IMR-90 (cell line): ENCODE measurements around the gene CCER1. TPM values are rescaled to one million over a fixed set of nuclear protein-coding genes. Genes with fewer than 3 reads are reported as not detected.

ENCODE experiments used
- ATAC-seq: fragments of 200-7000 bp; cut with Tn5 transposase; 2 replicates; pipeline ENCODE4 v1.9.1; 2020; ENCODE audit warnings: low read depth, mild to moderate bottlenecking, moderate library complexity
- BruUV-seq: library from RNA; stranded (reverse); fragments of 400-500 nt; replicated peaks from 2 replicates; lab custom pipeline; 2021; lab: Mats Ljungman, UMichigan
- CTCF ChIA-PET: fragments of 300-600 bp; formaldehyde crosslinking; extraction: SDS; loops from one replicate; lab custom pipeline; 2021; ENCODE audit warnings: antibody characterized with exemption; lab: Yijun Ruan, JAX
- POLR2A ChIA-PET: fragments of 300-600 bp; sonication (Branson Sonifier 250); formaldehyde crosslinking; loops from one replicate; lab custom pipeline; 2022; ENCODE audit warnings: antibody characterized with exemption; ENCODE audit not compliant: unreplicated experiment; lab: Charles Lee
- DNase-seq: peaks from one replicate; pipeline ENCODE4 v3.0.0; 2013
- H2AFZ ChIP-seq: replicated peaks from 2 replicates; pipeline ENCODE3; 2013; ENCODE audit warnings: low read length, mild to moderate bottlenecking; ENCODE audit not compliant: poor library complexity
- H2AK5ac ChIP-seq: 2 replicates; pipeline ENCODE4 v1.6.1; 2013; ENCODE audit warnings: low read depth, low read length, inconsistent platforms
- H2AK9ac ChIP-seq: replicated peaks from 2 replicates; pipeline ENCODE3; 2013; ENCODE audit warnings: mild to moderate bottlenecking, low read depth, low read length, moderate library complexity; ENCODE audit not compliant: poor library complexity
- H2BK120ac ChIP-seq: 2 replicates; pipeline ENCODE4 v1.6.1; 2013; ENCODE audit warnings: low read depth, low read length, inconsistent platforms
- H2BK15ac ChIP-seq: 3 replicates; pipeline ENCODE4 v1.6.1; 2013; ENCODE audit warnings: low read depth, low read length, inconsistent platforms
- H2BK20ac ChIP-seq: 2 replicates; pipeline ENCODE4 v1.6.1; 2013; ENCODE audit warnings: low read depth, mild to moderate bottlenecking, inconsistent platforms, low read length, moderate library complexity
- H2BK5ac ChIP-seq: 2 replicates; pipeline ENCODE4 v1.6.1; 2013; ENCODE audit warnings: mild to moderate bottlenecking, low read depth, low read length, inconsistent platforms; ENCODE audit not compliant: poor library complexity, severe bottlenecking
- H3K14ac ChIP-seq: replicated peaks from 2 replicates; pipeline ENCODE4 v1.6.1; 2013; ENCODE audit warnings: low read depth, low read length, inconsistent platforms
- H3K18ac ChIP-seq: 2 replicates; pipeline ENCODE4 v1.6.1; 2013; ENCODE audit warnings: low read depth, low read length, control low read depth
- H3K23ac ChIP-seq: 2 replicates; pipeline ENCODE4 v1.6.1; 2013; ENCODE audit warnings: low read depth, low read length, inconsistent platforms
- H3K27ac ChIP-seq: 2 replicates; pipeline ENCODE4 v1.5.1; 2013; ENCODE audit warnings: mild to moderate bottlenecking, control low read depth, low read length; ENCODE audit not compliant: insufficient read depth
- H3K27me3 ChIP-seq: 2 replicates; pipeline ENCODE4 v1.6.1; 2013; ENCODE audit warnings: low read length; ENCODE audit not compliant: control insufficient read depth, insufficient read depth
- H3K36me3 ChIP-seq: 2 replicates; pipeline ENCODE4 v1.6.1; 2013; ENCODE audit warnings: low read length, mixed read lengths; ENCODE audit not compliant: control insufficient read depth, insufficient read depth
- H3K4ac ChIP-seq: 2 replicates; pipeline ENCODE4 v1.6.1; 2013; ENCODE audit warnings: low read depth, low read length, inconsistent platforms
- H3K4me1 ChIP-seq: 2 replicates; pipeline ENCODE4 v1.6.1; 2013; ENCODE audit warnings: low read length, mixed read lengths; ENCODE audit not compliant: control insufficient read depth, insufficient read depth
- H3K4me2 ChIP-seq: 2 replicates; pipeline ENCODE4 v1.6.1; 2013; ENCODE audit warnings: low read depth, mild to moderate bottlenecking, control low read depth, low read length, moderate library complexity
- H3K4me3 ChIP-seq: 2 replicates; pipeline ENCODE4 v1.5.1; 2013; ENCODE audit warnings: low read depth, mild to moderate bottlenecking, control low read depth, low read length, moderate library complexity; ENCODE audit not compliant: insufficient read depth
- H3K56ac ChIP-seq: 2 replicates; pipeline ENCODE4 v1.6.1; 2013; ENCODE audit warnings: low read length, inconsistent platforms; ENCODE audit not compliant: insufficient read depth; ENCODE audit errors: extremely low read depth
- H3K79me1 ChIP-seq, 2 experiments: 2 replicates each; pipeline ENCODE4 v1.6.1; 2013; ENCODE audit warnings: low read length in 2 of 2, inconsistent platforms in 1 of 2, low read depth in 1 of 2
- H3K9ac ChIP-seq: 2 replicates; pipeline ENCODE4 v1.6.1; 2013; ENCODE audit warnings: low read depth, low read length, control low read depth
- H3K9me1 ChIP-seq: 2 replicates; pipeline ENCODE4 v1.6.1; 2013; ENCODE audit warnings: low read length, inconsistent platforms; ENCODE audit not compliant: insufficient read depth
- H3K9me3 ChIP-seq: 2 replicates; pipeline ENCODE4 v1.6.1; 2013; ENCODE audit warnings: low read length; ENCODE audit not compliant: control insufficient read depth, insufficient read depth
- H4K20me1 ChIP-seq: 2 replicates; pipeline ENCODE4 v1.6.1; 2013; ENCODE audit warnings: low read length, inconsistent platforms; ENCODE audit not compliant: insufficient read depth
- H4K5ac ChIP-seq: 2 replicates; pipeline ENCODE4 v1.6.1; 2013; ENCODE audit warnings: mild to moderate bottlenecking, low read depth, low read length, control low read depth
- H4K8ac ChIP-seq, 2 experiments: 2 replicates each; pipeline ENCODE4 v1.6.1; 2013; ENCODE audit warnings: low read depth in 2 of 2, low read length in 2 of 2, control low read depth in 1 of 2, inconsistent platforms in 1 of 2
- H4K91ac ChIP-seq: 2 replicates; pipeline ENCODE4 v1.6.1; 2013; ENCODE audit warnings: low read depth, low read length, inconsistent platforms; ENCODE audit not compliant: insufficient read depth
- BHLHE40 ChIP-seq: fragments of 150-350 bp; IDR thresholded peaks from 2 replicates; pipeline ENCODE4 v1.6.1; 2016; ENCODE audit warnings: mild to moderate bottlenecking, low read depth, low read length
- CEBPB ChIP-seq: IDR thresholded peaks from 2 replicates; pipeline ENCODE4 v1.6.1; 2012; ENCODE audit warnings: low read depth, low read length, improper control_type of control experiment
- CHD1 ChIP-seq: IDR thresholded peaks from 2 replicates; pipeline ENCODE4 v1.6.1; 2012; ENCODE audit warnings: low read depth, low read length, improper control_type of control experiment
- FOS ChIP-seq: fragments of 150-350 bp; IDR thresholded peaks from 2 replicates; pipeline ENCODE4 v1.6.1; 2016; ENCODE audit warnings: low read depth, low read length
- MAFK ChIP-seq: IDR thresholded peaks from 2 replicates; pipeline ENCODE4 v1.6.1; 2012; ENCODE audit warnings: low read depth, low read length, improper control_type of control experiment
- MAZ ChIP-seq: IDR thresholded peaks from 2 replicates; pipeline ENCODE4 v1.6.1; 2012; ENCODE audit warnings: low read depth, mild to moderate bottlenecking, low read length, improper control_type of control experiment, moderate library complexity, borderline replicate concordance
- MXI1 ChIP-seq: IDR thresholded peaks from 2 replicates; pipeline ENCODE4 v1.6.1; 2012; ENCODE audit warnings: low read depth, mild to moderate bottlenecking, low read length, moderate library complexity, borderline replicate concordance
- NFE2L2 ChIP-seq: fragments of 150-350 bp; IDR thresholded peaks from 2 replicates; pipeline ENCODE4 v1.6.1; 2016; ENCODE audit warnings: low read depth, mild to moderate bottlenecking, low read length
- POLR2A ChIP-seq: IDR thresholded peaks from 2 replicates; pipeline ENCODE4 v1.6.1; 2012; ENCODE audit warnings: mild to moderate bottlenecking, low read depth, low read length
- RAD21 ChIP-seq: IDR thresholded peaks from 2 replicates; pipeline ENCODE4 v1.6.1; 2012; ENCODE audit warnings: low read length, improper control_type of control experiment
- RCOR1 ChIP-seq: IDR thresholded peaks from 2 replicates; pipeline ENCODE4 v1.6.1; 2012; ENCODE audit warnings: mild to moderate bottlenecking, low read length, improper control_type of control experiment; ENCODE audit not compliant: insufficient replicate concordance
- RFX5 ChIP-seq: IDR thresholded peaks from 2 replicates; pipeline ENCODE4 v1.8.0; 2012; ENCODE audit warnings: low read depth, mild to moderate bottlenecking, low read length, moderate library complexity
- SMC3 ChIP-seq: fragments of 150-350 bp; IDR thresholded peaks from 2 replicates; pipeline ENCODE4 v1.6.1; 2016; ENCODE audit warnings: low read depth, mild to moderate bottlenecking, antibody characterized with exemption, low read length, moderate library complexity
- USF2 ChIP-seq: fragments of 150-350 bp; IDR thresholded peaks from 2 replicates; pipeline ENCODE4 v1.6.1; 2017; ENCODE audit warnings: mild to moderate bottlenecking, antibody characterized with exemption, low read length, low read depth
- WGBS, 2 experiments: methylation state at CpG; one replicate each; pipeline versions ENCODE4 v1.1.5 to v1.1.7; 2013; ENCODE audit warnings: missing lambda C conversion rate in 2 of 2; ENCODE audit not compliant: insufficient read length in 1 of 2; ENCODE audit errors: extremely low coverage in 2 of 2; 5-methylcytosine and 5-hydroxymethylcytosine counted together
- dilution Hi-C: fragments of 300-500 bp; cut with HindIII; formaldehyde crosslinking; loops from one replicate; pipeline ENCODE4 v1.14.3; 2018; ENCODE audit warnings: low sequenced_read_pairs; ENCODE audit not compliant: unreplicated experiment
- in situ Hi-C: fragments of 300-500 bp; cut with MboI; formaldehyde crosslinking; loops from 3 replicates; pipeline ENCODE4 v1.14.3; 2019; ENCODE audit warnings: low sequenced_read_pairs, inconsistent platforms, mixed read lengths
- intact Hi-C: fragments of 100-400 bp; cut with micrococcal nuclease; formaldehyde crosslinking; loops from 2 replicates; pipeline ENCODE4 v1.10.0; 2022
- polyA plus RNA-seq, 3 experiments: library from polyadenylated mRNA; depleted of rRNA; stranded (reverse); fragments of >200 nt; gene quantifications; 2 replicates each; pipeline ENCODE4 v1.2.3, GENCODE V29; 2012; ENCODE audit warnings: low replicate concordance in 1 of 3
- total RNA-seq: library from RNA; depleted of rRNA; stranded (reverse); fragments of >200 nt; gene quantifications from 2 replicates; pipeline ENCODE4 v1.2.3, GENCODE V29; 2012
- TF ChIP-seq, protein P1 (sequence below): conservative IDR thresholded peaks from 2 replicates; pipeline ENCODE4 v1.5.1; 2012; ENCODE audit warnings: mild to moderate bottlenecking, low read depth, low read length, improper control_type of control experiment
- TF ChIP-seq, protein P2 (sequence below): fragments of 150-350 bp; IDR thresholded peaks from 2 replicates; pipeline ENCODE4 v1.6.1; 2016; ENCODE audit warnings: low read depth, mild to moderate bottlenecking, low read length, moderate library complexity, borderline replicate concordance

The CCER1 gene
- total and polyA plus RNA-seq, 2 of the 4 experiments (the other 2 are of a cell fraction): not detected

DNA sequence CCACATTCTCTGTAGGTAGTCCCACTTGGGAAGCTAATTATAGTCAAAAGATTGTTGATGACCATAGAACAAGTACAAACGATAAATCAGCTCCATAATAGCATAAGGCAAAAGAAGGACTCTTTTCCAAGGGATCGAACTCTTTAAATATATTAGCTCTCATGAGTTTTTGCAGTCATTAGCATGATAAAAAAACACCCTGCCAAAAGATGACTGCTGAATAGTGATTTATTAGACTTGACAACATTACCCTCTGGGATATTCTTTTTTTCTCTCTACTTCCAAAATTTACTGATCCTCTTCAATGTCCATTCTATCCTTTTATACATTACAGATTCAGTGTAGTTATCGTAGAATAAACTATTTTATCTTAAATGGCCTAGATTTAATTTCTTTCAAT is 35.6 kb upstream of the CCER1 start:
- Histone ChIP-seq H2BK15ac (no peak overlapping the region), H2AK5ac (no peak overlapping the region), H3K9ac (no peak overlapping the region), H4K20me1 (no peaks in the 10 kb centered on the region), H3K4me2 (no peak overlapping the region), H3K4me1 (no peaks in the 10 kb centered on the region; the same call in 1 of the 2 replicates), H2BK5ac (no peak overlapping the region), H4K5ac (no peak overlapping the region), H3K23ac (no peak overlapping the region), H3K79me1 (no peaks in the 10 kb centered on the region), H2AK9ac (no peak overlapping the region), H3K36me3 (no peaks in the 10 kb centered on the region), H3K4ac (no peak overlapping the region), H3K4me3 (no peak overlapping the region), H4K91ac (no peak overlapping the region), H2AFZ (no peak overlapping the region), H3K9me3 (0 out of 2 replicates have a peak, but pooled peaks cover 2% of the 10 kb centered on the region), H4K8ac (no peak overlapping the region), H3K9me1 (no peaks in the 10 kb centered on the region), H3K56ac (no peak overlapping the region), H3K27ac (no peak overlapping the region), H2BK20ac (no peak overlapping the region), H3K27me3 (no peaks in the 10 kb centered on the region), H3K18ac (no peak overlapping the region), H2BK120ac (no peak overlapping the region), H3K14ac (no peak overlapping the region)
- no peak for TF ChIP-seq MAFK
- TF ChIP-seq RFX5: no peak
- TF ChIP-seq USF2: no peak
- no peak for TF ChIP-seq FOS
- TF ChIP-seq, protein P1, sequence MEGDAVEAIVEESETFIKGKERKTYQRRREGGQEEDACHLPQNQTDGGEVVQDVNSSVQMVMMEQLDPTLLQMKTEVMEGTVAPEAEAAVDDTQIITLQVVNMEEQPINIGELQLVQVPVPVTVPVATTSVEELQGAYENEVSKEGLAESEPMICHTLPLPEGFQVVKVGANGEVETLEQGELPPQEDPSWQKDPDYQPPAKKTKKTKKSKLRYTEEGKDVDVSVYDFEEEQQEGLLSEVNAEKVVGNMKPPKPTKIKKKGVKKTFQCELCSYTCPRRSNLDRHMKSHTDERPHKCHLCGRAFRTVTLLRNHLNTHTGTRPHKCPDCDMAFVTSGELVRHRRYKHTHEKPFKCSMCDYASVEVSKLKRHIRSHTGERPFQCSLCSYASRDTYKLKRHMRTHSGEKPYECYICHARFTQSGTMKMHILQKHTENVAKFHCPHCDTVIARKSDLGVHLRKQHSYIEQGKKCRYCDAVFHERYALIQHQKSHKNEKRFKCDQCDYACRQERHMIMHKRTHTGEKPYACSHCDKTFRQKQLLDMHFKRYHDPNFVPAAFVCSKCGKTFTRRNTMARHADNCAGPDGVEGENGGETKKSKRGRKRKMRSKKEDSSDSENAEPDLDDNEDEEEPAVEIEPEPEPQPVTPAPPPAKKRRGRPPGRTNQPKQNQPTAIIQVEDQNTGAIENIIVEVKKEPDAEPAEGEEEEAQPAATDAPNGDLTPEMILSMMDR: no peak
- no peak for TF ChIP-seq POLR2A
- no peak for TF ChIP-seq CEBPB
- no peak for TF ChIP-seq MXI1
- no peak for TF ChIP-seq SMC3
- TF ChIP-seq NFE2L2: no peak
- TF ChIP-seq MAZ: no peak
- no peak for TF ChIP-seq BHLHE40
- TF ChIP-seq CHD1: no peak
- TF ChIP-seq RAD21: no peak
- TF ChIP-seq RCOR1: no peak
- TF ChIP-seq, protein P2, sequence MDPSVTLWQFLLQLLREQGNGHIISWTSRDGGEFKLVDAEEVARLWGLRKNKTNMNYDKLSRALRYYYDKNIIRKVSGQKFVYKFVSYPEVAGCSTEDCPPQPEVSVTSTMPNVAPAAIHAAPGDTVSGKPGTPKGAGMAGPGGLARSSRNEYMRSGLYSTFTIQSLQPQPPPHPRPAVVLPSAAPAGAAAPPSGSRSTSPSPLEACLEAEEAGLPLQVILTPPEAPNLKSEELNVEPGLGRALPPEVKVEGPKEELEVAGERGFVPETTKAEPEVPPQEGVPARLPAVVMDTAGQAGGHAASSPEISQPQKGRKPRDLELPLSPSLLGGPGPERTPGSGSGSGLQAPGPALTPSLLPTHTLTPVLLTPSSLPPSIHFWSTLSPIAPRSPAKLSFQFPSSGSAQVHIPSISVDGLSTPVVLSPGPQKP: no peak
- ChIA-PET POLR2A (no interaction called here), CTCF (interaction anchor here (0.8 kb wide), 1 partner anchor 79 kb away, joined by 3 read pairs; no protein-coding TSS in a partner anchor)
- DNase-seq (no peak), ATAC-seq (no peak)
- no TSS peak for BruUV-seq
- intact Hi-C loops (no loop called here), in situ Hi-C loops (no loop called here), dilution Hi-C loops (loop anchor here (25.0 kb wide), 1 partner anchor 347 kb away; no protein-coding TSS in a partner anchor)
- no CpG with 5 or more reads among the region's 3 CpGs for WGBS, 2 experiments
